ENCODE measurements around the gene SOD1.
"Not testable (repeated sequence)": the region's sequence is repeated elsewhere in the genome, so short reads cannot be mapped to it uniquely, and the experiment has no call there.

The SOD1 gene

DNA sequence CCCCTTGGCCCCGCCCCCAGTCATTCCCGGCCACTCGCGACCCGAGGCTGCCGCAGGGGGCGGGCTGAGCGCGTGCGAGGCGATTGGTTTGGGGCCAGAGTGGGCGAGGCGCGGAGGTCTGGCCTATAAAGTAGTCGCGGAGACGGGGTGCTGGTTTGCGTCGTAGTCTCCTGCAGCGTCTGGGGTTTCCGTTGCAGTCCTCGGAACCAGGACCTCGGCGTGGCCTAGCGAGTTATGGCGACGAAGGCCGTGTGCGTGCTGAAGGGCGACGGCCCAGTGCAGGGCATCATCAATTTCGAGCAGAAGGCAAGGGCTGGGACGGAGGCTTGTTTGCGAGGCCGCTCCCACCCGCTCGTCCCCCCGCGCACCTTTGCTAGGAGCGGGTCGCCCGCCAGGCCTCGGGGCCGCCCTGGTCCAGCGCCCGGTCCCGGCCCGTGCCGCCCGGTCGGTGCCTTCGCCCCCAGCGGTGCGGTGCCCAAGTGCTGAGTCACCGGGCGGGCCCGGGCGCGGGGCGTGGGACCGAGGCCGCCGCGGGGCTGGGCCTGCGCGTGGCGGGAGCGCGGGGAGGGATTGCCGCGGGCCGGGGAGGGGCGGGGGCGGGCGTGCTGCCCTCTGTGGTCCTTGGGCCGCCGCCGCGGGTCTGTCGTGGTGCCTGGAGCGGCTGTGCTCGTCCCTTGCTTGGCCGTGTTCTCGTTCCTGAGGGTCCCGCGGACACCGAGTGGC is at the start of gene SOD1:
SOD1 (plus strand) TSS at position 158 of the 723 bp plus-strand sequence; CDS start at position 235, 77 bp downstream.
- DNase-seq, result peak; percentile 88

DNA sequence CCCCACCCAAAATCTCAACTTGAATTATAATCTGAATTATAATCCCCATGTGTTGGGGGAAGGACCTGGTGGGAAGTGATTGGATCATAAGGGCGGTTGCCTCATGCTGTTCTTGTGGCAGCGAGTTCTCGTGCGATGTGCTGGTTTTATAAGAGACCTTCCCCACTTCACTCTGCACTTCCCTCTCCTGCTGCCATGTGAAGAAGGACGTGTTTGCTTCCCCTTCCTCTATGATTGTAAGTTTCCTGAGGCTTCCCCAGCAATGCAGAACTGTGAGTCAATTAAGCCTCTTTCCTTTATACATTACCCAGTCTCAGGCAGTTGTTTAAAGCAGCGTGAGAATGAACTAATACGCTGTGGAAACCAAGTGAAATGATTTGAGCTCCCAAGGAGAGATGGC is 48.0 kb upstream of the SOD1 start:
- DNase-seq, result no peak

DNA sequence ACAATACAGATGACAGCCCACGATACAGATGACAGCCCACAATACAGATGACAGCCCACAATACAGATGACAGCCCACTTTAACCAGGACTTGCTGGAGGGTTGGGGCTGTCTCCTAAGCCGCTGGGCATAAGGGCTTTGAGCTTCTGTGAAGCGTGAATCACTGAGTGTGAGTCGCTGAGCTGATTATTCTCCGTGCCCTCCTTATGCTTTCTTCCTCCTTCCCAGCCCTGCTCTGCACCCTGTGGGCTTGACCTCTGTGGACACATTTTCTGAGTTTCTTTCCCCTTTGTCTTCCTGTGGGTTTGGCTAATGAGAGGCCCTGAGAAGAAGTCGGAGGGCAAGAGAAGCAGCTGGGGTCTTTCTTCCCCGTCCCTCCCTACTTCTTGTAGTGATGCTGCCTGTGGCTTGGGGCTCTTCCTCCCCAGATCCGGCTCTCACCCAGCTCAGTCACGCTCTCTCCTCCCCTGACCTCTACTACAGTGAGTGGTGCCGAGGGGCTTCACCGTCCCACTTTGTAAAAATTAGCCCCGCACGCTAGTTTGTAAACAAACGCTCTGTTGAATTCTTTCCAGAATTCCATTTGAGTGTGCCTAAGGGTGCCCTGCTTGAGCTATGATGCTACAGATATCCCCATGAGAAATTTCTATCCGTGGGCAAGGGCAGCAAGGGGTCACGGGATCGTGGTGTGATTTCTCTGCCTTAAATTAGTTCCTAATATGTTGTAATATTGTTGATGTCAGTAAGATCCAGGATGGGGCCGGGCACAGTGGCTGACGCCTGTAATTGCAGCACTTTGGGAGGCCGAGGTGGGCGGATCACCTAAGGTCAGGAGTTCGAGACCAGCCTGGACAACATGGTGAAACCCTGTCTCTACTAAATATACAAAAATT is 46.4 kb upstream of the SOD1 start:
- DNase-seq, result no peak

DNA sequence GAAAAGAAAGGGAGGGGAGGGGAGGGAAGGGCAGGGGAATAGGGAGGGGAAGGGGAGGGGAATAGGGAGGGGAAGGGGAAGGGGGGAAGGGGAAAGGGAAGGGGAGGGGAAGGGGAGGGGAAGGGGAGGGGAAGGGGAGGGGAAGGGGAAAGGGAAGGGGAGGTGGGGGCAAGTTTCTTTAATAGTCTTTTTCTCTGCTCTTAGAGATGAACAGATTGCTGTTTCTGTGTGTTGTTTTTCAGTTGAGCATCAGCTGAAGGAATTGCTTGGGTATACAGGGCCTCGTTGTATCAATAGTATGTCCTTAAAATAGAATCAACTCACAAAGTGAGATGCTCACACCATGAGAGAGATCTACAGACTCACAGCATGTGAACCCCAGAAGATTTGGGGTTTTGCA is 44.8 kb upstream of the SOD1 start:
- DNase-seq, result no peak

DNA sequence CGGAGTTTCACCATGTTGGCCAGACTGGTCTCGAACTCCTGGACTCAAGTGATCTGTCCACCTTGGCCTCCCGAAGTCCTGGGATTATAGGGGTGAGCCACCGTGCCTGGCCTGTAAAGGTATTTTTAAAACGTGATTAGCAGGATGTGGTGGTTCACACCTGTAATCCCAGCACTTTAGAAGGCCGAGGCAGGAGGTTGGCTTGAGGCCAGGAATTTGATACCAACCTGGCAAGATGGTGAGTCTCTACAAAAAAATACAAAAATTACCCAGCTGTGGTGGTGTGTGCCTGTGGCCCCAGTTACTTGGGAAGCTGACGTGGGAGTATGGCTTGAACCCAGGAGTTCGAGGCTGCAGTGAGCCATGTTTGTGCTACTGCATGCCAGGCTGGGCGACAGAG is 43.3 kb upstream of the SOD1 start:
- DNase-seq, result no peak

DNA sequence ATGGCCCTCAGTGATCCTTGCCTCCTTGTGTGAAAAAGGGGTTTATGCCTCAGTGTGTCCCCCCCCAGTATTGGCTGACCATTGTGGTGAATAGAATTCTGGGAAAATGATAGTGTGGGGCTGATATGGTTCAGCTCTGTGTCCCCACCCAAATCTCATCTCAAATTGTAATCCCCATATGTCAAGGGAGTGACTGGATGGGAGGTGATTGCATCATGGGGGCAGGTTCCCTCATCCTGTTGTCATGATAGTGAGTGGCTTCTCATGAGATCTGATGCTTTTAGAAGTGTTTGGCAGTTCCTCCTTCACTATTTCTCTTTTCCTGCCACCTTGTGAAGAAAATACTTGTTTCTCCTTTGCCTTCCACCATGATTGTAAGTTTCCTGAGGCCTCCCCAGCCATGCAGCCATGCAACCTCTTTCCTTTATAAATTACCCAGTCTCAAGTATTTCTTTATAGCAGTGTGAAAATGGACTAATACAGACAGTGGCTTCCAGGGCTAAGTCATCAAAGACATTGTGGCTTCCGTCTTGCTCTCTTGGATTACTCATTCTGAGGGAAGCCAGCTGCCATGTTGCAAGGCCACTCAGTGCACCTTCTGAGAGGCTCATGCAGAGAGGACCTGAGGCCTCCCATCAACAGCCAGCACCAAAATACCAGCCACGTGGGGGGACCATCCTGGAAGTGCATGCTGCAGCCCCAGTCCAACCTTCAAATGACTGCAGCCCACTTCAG is 40.6 kb upstream of the SOD1 start:
- DNase-seq, result no peak

DNA sequence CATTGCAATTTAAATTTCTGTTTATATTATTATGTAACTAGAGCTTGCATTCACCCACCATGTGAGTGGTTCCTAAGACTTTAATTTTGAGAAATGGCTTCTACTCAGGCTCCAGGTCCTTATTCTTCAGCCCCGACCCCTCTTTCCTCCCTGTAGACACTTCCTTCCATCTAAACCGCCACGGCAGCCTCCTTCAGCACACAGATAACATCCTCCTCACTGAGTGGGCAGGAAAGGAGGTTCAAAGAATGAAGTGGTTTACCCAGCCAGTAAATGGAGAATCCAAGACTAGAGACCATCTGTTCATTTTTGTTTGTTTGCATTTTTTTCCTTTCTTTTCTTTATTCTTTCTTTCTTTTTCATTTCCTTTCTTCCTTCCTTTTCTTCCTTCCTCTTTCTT is 37.1 kb upstream of the SOD1 start:
- no peak for DNase-seq

DNA sequence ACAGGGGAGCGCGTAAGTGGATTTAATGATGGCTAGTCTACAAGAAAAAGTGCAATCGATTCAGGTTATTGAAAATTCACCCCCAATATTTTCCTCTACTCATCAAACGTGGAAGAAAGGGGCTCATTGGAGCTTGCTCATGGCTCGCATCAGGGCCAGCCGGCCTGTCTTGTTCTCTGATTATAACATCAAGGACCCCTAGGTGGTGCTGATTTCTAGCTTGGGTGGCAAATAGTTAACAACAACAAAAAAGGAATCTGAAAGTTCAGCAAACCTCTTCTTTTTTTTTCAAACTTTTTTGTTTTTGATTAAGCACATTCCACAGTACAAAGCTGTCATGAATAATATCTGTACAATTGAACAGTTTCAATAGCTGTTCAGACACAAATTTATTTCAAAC is 35.8 kb upstream of the SOD1 start:
- no peak for DNase-seq

DNA sequence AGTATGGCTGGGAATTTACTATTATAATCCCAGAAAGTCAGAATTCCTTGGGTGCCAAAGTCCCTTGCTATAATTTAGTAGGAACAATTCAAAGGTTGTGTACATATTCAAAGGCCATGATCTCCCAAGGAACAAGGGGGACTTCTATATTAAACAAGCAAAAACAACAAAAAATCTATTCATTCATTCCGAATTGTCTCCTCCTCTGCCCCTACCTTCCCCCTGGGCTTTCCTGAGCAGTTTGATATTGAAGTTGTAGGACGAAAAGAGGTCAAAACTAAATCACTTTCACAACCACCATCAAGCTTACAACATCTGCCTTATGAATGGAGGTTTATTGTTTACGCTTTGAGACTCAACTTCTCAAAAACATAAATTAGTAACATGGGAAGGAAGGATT is 35.3 kb upstream of the SOD1 start:
- DNase-seq, result no peak

DNA sequence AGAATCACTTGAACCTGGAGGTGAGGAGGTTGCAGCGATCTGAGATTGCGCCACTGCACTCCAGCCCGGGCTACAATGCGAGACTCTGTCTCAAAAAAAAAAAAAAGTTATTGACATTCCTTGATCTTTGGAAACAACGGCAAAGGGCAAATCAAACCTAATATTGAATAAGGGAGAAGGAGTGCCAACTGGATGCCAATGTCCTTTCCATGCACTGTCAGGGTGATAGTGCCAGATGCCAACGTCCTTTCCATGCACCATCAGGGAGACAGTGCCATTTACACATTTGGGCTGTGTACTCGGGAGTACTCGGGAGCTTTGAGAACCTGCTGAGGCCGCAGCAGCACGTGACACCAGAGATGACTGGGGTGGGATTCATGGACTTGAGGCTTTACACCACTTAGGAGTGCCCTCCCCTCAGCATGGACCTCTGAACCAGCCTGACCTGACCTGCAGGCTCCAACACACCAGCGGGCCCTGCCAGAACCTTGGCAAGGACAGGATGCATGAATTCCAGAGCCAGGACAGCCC is 34.5 kb upstream of the SOD1 start:
- no peak for DNase-seq

DNA sequence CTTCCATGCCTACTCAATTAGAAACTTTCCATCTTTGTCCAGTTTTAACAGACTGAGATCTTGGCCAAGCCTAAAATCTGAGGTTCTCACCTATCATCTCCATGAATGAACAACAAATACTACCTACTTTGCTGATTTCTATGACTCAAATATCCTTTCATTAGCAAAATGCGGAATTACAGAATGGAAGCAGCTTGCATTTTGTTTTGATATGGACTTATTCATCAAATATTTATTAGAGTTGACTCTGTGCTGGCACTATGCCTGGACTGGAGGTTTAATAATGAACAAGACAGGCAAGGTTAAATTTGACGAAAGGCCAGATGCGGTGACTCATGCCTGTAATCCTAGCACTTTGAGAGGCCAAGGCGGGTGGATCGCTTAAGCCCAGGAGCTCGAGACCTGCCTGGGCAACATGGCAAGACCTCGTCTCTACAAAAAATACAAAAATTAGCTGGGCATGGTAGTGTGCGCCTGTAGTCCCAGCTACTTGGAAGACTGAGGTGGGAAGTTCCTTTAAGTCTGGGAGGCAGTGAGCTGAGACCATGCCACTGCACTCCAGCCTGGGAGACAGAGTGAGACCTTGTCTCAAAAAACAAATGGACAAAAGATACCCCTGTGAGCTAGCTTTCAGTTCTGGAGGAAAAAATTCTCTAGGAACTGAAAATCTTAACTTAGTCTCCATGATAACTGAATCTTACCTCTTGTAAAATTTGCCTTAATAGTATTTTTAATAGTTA is 29.4 kb upstream of the SOD1 start:
- peak; percentile 93 for DNase-seq

DNA sequence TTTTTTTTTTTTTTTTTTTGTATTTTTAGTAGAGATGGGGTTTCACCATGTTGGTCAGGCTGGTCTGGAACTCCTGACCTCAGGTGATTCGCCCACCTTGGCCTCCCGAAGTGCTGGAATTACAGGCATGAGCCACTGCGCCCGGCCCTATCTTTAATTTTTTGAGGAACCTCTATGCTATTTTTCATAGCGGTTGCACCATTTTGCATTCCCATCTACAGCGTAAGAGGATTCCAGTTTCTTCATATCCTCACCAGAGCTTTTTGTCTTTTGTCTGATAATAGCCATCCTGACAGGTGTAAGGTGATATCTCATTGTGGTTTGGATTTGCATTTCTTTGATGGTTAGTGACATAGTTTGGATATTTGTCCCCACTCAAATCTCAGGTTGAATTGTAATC is 27.6 kb upstream of the SOD1 start:
- DNase-seq, result not testable (repeated sequence)

DNA sequence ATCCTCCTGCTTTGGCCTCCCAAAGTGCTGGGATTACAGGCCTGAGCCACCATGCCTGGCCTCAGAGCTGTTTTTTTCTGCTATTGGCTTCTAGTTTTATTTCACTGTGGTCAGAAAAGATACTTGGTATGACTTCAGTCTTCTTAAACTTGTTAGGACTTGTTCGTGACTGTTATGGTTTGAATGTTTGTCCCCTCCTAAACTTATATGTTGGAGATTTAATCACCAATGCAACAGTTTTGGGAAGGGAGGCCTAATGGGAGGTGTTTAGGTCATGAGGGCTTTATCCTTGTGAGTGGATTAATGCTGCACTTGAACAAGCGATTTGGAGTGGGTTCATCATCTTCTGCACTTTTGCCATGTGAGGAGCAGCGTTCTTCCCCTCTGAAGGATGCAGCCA is 24.5 kb upstream of the SOD1 start:
- DNase-seq, result no peak

DNA sequence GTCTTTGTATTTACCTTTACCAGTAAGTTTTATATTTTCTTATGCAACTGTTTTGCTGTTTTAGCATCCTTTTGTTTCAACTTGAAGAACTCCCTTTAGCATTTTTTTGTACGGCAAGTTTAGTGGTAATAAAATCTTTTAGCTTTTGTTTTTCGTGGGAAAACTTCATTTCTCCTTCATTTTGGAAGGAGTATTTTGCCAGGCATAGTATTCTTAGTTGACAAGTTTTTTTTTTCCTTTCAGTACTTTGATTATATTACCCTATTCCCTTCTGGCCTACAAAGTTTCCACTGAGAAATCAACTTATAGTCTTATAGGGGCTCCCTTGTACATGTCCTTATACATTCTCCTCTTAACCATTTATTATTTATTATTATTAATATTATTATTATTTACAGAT is 22.6 kb upstream of the SOD1 start:
- no peak for DNase-seq

DNA sequence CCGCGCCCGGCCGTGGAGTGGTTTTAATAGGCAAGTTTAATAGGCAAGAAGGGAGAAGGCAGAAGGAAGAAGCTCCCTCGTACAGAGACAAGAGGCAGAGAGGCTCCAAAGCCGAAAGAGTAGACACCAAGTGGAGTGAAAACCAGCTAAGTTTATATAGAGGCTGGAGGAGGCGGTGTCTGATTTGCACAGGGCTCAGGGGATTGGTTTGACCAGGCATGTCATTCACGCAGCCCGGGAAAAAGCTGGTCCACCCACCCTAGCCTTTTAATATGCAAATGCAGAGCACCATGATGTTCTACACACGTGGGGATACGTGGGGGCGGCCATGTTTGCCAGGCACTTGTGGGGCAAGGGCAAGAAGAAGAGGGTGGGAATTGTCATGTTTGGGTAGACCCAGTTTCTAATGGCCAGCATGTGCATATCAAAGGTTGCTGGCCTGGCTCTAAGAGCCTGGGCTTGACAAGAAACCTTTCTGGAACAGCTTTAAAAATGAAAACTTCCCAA is 18.0 kb upstream of the SOD1 start:
- DNase-seq, result no peak

DNA sequence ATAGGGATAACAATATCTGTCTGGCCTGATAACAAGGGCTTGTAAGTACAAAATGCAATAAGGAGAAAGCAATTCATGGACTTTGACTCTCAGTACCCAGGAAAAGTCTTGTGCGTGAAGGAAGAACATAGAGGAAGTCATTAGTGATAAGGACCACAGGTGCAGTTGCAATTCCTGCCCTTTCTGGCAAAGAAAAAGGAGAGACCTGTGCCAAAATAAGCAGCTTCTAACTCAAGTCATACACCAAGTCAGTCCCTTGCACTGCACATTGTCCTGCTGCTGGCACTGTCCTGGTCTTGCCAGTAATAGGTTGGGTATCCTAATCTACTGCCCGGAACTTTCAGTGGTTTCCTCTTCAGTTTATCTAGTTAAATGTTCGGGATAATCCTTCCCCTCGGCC is 14.8 kb upstream of the SOD1 start:
- DNase-seq, result no peak

DNA sequence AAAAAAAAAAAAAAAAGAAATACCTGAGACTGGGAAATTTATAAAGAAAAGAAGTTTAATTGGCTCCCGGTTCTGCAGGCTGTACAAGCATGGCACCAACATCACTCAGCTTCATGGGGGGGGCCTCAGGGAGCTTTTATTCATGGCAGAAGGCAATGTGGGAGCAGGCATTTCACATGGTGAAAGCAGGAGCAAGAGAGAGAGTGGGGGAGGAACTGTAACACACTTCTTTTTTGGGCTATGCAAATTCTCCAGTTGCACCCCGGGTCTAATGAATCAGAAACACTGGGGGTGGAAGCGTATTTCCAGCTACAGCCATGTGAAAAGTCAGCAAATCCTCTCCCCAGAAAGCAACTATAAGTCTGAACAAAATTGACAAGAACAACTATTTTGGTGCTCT is 11.8 kb upstream of the SOD1 start:
- DNase-seq, result no peak

DNA sequence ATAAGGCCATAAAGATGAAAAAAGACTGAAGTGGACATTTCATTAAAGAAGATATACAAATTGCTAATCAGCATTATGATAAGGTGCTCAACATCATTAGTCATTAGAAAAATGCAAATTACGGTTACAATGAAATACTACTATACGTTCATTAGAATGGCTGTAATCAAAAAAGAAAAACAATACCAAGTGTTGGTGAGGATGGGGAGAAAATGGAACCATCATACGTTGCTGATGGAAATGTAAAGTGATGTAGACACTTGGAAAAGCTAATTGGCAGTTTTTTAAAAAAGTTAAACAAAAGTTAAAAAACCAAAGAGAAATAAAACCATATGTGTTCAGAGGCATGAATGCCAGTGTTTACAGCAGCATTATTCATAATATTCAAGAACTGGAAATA is 8.6 kb upstream of the SOD1 start:
- DNase-seq, result no peak

DNA sequence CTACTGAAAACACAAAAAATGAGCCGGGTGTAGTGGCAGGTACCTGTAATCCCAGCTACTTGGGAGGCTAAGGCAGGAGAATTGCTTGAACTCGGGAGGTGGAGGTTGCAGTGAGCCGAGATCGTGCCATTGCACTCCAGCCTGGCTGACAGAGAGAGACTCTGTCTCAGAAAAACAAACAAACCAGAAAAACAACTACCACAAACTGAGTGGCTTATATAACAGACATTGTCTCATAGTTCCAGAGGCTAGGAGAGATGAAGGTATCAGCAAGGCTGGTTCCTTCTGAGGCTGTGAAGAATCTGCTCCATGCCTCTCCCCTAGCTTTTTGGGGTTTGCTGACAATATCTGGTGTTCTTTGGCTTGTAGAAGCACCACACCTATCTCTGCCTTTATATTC is 8.0 kb upstream of the SOD1 start:
- not testable (repeated sequence) for DNase-seq

DNA sequence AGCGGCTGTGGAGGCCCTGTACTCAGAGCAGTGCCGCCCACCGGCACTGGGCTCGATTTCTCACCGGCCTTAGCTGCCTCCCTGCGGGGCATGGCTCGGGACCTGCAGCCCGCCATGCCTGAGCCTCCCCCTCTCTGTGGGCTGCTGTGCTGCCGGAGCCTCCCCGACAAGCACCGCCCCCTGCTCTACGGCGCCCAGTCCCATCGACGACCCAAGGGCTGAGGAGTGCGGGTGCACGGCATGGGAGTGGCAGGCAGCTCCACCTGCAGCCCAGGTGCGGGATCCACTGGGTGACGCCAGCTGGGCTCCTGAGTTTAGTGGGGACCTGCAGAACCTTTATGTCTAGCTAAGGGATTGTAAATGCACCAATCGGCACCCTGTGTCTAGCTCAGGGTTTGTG is 5.2 kb upstream of the SOD1 start:
- DNase-seq, result no peak

DNA sequence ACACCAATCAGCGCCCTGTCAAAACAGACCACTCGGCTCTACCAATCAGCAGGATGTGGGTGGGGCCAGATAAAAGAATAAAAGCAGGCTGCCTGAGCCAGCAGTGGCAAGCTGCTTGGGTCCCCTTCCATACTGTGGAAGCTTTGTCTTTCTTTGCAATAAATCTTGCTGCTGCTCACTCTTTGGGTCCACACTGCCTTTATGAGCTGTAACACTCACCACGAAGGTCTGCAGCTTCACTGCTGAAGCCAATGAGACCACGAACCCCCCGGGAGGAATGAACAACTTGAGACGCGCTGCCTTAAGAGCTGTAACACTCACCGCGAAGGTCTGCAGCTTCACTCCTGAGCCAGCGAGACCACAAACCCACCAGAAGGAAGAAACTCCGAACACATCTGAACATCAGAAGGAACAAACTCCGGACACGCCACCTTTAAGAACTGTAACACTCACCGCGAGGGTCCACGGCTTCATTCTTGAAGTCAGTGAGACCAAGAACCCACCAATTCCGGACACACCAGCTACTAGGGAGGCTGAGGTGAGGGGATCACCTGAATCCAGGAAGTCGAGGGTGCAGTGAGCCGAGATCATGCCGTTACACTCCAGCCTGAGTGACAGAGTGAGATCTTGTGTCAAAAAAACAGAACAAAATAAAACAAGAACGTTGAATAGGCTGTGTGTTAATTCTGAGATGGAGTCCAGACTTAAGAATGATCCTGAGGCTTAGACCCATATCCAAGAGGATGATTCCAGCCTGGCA is 4.5 kb upstream of the SOD1 start:
- DNase-seq, result not testable (repeated sequence)

Measured in NCI-H446 treated with DMSO at 0.1 percent for 48 hours (cell line).